D341Med (cell line): ENCODE data around the gene THOC5.
"Not testable (repeated sequence)": the region's sequence is repeated elsewhere in the genome, so short reads cannot be mapped to it uniquely, and the experiment has no call there.

Source experiments
- DNase-seq: peaks from one replicate; pipeline ENCODE4 v3.0.0; 2012; ENCODE audit warnings: low spot score

The THOC5 gene

GRCh38 chr22:29553351-29554224 is at the start of gene THOC5:
Gene THOC5, minus strand, starts transcription at chr22:29553757. Its CDS starts 4,610 bp downstream, at chr22:29549147.
- DNase-seq: peak; percentile 98

DNA sequence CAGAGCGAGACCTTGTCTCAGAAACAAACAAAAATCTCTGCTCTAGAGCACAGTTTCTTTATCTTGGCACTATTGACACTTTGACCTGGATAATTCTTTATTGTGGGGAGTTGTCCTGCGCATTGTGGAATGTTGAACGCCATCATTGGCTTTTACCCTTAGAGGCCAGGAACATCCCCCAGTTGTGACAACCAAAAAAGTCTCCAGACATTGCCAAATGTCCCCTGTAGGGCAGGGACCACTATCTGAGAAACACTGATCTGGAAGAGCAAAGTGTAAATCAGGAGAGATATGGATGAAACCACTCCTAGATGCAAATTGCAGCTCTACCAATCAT is 45.1 kb upstream of the THOC5 start:
- DNase-seq: no peak

DNA sequence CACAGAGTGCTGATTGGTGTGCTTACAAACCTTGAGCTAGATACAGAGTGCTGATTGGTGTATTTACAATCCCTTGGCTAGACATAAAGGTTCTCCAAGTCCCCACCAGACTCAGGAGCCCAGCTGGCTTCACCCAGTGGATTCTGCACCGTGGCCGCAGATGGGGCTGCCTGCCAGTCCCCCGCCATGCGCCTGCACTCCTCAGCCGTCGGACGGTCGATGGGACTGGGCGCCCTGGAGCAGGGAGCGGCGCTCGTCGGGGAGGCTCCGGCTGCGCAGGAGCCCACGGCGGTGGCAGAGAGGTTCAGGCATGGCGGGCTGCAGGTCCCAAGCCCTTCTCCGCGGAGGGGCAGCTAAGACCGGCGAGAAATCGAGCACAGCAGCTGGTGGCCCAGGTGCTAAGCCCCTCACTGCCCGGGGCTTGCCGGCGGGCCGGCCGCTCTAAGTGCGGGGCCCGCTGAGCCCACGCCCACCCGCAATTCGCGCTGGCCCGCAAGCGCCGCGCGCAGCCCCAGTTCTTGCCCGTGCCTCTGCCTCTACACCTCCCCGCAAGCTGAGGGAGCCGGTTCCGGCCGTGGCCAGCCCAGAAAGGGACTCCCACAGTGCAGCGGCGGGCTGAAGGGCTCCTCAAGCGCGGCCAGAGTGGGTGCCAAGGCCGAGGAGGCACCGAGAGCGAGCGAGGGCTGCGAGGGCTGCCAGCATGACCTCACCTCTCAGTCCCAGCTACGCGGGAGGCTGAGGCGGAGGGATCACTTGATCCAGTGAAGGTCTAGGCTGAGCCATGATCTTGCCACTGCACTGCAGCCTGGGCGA is 44.5 kb upstream of the THOC5 start:
- DNase-seq: not testable (repeated sequence)

GRCh38 chr22:29596408-29596807 is 42.9 kb upstream of the THOC5 start:
- no peak for DNase-seq

GRCh38 chr22:29594447-29594846 is 40.9 kb upstream of the THOC5 start:
- DNase-seq: not testable (repeated sequence)

DNA sequence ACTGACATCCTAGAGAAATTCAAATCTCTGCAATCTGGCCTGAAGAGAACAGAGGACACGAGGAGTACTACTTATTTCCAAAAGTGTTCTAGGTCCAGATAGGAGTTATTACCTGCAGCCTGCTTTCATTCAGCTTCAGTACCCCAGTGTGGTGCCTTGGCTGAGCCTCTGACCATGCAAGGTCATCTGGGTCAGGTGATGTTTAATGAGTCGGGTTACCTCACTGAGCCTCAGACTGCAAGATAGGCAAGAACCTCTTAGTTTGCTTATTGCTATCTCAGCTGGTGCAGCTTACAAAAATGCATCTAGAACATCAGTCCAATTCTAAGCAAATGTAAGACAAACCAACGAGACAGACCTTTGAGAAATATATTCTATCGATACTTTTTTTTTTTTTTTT is 40.4 kb upstream of the THOC5 start:
- DNase-seq: no peak

DNA sequence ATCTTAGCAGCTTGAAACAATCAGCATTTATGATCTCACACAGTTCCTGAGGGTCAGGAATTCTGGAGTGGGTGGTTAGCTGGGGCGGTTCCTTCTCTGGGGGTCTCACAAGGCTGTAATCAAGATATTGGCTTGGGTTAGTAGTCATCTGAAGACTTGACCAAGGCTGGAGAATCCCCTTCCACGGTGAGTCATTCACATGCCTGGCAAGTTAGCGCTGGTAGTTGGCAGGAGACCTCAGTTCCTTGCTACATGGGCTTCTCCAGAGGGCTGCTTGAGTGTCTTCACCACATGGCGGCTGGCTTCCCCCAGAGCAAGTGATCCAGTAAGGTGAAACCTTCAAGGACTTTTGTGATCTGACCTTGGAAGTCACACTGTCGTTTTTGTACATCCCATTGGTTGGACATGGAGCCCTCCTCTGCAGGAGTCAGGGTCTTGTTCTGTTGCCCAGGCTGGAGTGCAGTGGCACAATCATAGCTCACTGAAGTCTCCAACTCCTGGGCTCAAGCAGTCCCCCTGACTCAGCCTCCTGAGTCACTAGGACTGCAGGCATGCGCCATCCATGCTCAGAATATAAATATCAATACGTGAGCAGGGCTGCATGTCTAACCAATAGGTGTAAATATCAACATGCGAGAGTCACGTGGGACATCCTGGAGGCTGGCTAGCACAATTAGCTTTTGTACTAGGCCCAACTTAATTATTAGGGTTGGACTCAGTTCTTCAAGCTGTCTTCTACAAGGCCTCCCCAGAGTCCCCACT is 34.6 kb upstream of the THOC5 start:
- no peak for DNase-seq

DNA sequence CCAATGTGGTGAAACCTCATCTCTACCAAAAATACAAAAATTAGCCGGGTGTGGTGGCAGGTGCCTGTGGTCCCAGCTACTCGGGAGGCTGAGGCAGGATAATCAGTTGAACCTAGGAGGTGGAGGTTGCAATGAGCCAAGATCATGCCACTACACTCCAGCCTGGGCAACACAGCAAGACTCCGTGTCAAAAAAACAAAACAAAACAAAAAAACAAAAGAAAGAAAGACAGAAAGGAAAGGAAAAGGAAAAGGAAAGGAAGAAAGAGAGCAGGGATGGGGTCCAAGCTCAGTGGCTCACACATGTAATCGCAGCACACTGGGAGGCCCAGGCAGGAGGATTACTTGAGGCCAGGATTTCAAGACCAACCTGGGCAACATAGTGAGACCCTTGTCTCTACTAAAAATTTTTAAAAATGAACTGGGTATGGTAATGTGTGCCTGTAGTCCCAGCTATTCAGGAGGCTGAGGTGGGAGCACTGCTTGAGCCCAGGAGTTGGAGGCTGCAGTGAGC is 32.7 kb upstream of the THOC5 start:
- DNase-seq: not testable (repeated sequence)

DNA sequence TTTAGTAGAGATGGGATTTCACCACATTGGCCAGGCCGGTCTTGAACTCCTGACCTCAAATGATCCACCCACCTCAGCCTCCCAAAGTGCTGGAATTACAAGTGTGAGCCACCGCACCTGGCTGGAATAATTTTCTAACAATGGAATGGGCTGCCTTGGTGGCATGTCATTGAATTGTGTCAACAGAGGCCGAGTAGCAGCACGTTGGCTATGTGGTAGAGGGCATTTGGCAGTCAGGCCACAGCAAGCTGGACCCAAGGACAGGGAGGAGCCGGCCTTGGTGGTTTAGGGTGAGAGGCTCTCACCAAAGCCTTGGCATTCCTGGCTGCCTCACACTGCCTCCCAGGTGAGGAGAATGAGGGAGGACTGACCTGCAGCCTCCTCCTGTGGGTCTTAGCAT is 31.4 kb upstream of the THOC5 start:
- no peak for DNase-seq

GRCh38 chr22:29581799-29582198 is 28.2 kb upstream of the THOC5 start:
- DNase-seq: no peak

- DNase-seq: peak; percentile 62
These were observed 26.7 kb upstream of the THOC5 start for GRCh38 chr22:29580200-29580810.

DNA sequence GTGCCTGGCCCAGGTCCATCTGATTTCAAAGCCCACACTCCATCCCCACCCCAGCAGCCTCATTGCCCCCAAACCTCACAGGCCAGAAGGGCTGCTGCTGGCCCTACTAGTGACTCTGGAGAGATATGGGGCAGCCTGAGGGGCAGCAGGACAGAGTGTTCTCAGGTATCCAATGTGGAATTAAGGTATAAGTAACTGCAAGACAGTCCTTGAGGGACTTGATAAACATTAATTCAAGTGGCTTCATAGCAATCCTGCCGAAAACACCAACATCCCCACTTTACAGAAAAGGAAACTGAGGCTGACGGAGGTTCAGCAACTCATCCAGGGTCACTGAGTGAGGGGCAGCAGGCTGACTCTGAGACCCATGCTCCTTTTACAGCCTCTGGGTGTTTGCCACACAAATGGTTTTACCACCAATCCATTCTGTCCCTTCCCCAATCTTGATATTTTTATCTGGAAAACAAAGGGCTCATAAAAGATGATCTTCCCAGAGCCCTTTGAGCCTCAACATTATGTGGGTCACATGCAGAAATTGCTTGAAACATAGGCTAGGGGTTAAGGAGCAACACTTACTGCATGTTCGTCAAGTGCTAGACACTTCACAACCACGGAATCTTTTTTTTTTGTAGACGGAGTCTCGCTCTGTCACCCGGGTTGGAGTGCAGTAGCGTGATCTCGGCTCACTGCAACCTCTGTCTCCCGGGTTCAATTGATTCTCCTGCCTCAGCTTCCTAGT is 25.1 kb upstream of the THOC5 start:
- DNase-seq: no peak

DNA sequence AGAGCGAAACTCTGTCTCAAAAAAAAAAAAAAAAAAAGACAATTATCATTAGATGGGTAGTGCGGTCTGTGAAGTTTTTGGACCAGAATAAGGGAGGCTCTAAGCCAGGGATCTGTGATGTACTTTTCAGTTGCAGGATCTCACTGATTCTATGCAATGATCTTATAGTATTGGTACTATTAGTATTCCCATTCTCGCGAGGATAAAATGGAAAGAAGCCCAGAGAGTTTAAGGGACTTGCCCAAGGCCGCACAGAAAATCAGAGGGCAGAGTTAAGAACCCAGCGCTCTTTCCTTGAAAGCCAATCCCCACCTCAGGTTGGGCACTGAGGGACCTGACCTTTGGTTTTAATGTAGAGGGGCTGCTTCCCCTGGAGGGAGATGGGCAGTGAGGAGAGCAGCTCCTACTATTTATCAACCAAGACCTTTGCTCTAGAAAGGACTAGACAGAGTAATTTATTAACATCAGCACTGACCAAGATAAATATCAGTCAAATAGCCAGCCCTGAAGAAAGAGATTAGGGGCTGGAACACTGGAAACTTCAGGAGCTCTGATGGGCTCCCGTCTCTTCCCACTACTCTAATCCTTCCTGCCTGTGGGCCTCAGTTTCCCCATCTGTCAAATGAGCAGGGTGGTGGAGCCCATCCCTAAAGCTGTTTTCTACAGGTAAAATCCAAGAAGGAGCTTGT is 21.3 kb upstream of the THOC5 start:
- DNase-seq: no peak

DNA sequence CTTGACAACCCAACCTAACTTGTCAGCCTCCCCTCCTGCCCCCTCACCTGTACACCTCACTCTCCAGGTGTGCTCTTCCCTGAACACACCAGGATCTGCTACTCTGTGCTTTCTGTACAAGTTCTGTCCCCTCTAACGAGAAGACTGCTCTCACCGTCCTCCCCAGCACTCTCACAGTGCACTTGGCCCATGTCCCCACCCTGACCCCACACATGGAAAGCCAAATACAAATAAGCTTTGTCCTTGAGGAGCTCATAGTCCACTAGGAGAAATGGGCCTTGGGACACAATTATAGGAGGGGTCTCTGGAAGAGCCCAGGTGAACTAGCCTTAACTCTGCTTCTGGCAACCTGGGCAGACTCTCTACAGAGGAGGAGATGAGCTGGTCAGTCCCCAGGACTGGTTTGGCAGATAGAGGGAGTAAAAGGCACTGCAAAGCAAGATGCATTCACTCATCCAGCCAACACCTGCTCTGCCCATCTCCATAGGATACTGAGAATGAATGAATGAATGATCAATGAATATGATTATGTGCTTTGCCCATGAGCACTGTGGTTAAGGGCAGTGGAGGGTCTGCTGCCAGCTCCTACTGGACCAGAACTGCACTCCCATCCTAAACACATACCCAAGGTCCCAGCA is 17.5 kb upstream of the THOC5 start:
- no peak for DNase-seq

DNA sequence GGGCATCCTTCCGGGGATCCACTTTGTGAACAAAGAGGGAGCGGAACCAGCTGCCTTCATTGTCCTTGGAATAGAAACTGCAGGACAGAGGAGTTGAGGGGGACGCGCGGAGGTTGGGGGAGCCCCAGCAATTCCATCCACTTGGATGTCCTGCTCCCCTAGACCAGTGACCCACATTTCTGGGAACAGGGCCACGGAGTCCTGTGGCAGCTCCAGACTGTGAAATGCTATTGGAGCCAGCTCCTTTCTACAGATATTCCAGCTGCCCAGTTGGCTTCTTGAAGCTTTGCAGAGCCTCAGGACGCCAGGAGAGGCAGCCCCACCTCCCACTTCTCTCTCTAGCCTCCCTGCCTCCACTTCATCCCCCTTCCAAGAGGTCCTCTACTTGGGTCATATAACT is 16.9 kb upstream of the THOC5 start:
- no peak for DNase-seq

DNA sequence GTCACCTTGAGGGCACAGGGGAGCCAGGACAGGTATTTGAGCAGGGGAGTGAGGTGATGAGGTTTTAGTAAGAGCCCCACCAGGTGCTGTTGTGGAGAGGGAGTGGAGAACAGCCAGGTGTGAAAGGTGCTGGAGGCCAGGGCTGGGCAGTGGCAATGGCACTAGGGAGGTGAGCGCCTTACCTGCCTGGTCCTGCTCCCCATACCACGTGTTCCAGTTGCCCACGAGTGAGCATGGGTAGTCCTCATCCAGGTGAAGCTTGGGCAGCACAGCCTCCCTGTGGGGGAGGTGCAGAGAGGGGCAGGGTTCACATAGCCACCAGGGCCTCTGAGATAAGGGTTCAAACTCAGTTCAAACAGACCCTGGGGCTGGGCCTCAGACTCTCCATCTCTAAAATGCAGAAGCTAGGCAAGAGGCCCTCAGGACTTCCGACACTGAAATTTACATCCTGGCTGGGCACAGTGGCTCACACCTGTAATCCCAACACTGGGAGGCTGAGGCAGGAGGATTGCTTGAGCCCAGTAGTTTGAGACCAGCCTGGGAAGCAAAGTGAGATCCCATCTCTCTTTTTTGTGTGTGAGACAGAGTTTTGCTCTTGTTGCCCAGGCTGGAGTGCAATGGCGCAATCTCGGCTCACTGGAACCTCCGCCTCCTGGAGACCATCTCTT is 15.6 kb upstream of the THOC5 start:
- DNase-seq: no peak

DNA sequence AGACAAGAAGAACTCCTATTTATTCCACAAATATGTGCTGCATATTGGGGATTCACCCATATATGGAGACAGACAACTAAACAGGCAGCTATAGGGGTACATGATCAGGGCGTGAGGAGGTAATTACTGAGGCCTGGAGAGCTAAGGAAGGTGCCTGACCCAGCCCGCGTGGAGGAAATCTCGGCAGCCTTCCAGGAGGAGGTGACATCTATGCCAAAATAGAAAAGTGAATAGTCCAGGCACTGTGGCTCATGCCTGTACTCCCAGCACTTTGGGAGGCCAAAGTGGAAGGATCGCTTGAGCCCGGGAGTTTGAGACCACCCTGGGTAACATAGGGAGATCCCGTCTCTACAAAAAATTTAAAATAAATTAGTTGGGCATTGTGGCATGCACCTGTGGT is 13.8 kb upstream of the THOC5 start:
- no peak for DNase-seq

GRCh38 chr22:29566513-29566912 is 13.0 kb upstream of the THOC5 start:
- not testable (repeated sequence) for DNase-seq

- no peak for DNase-seq
These were observed 10.3 kb upstream of the THOC5 start for GRCh38 chr22:29563652-29564460.
